GM12864 (cell line): ENCODE results near the gene TRMT112.
A peak's percentile ranks its signal among the peaks of the same experiment; 100 is the strongest.
"Not testable (repeated sequence)": the region's sequence is repeated elsewhere in the genome, so short reads cannot be mapped to it uniquely, and the experiment has no call there.

Experiments used
- DNase-seq: peaks from one replicate; pipeline ENCODE4 v3.0.0-alpha.2; 2011; ENCODE audit warnings: low read depth
- H3K4me3 ChIP-seq: 2 replicates; pipeline ENCODE4 v1.5.1; 2011; ENCODE audit warnings: mild to moderate bottlenecking, low read depth, low read length, control low read depth
- TF ChIP-seq, protein P1 (sequence below): IDR thresholded peaks from 2 replicates; pipeline ENCODE4 v1.5.1; 2011; ENCODE audit warnings: low read depth, mild to moderate bottlenecking, moderate library complexity, low read length, control low read depth, inconsistent platforms; ENCODE audit errors: missing control alignments

TRMT112 gene

DNA sequence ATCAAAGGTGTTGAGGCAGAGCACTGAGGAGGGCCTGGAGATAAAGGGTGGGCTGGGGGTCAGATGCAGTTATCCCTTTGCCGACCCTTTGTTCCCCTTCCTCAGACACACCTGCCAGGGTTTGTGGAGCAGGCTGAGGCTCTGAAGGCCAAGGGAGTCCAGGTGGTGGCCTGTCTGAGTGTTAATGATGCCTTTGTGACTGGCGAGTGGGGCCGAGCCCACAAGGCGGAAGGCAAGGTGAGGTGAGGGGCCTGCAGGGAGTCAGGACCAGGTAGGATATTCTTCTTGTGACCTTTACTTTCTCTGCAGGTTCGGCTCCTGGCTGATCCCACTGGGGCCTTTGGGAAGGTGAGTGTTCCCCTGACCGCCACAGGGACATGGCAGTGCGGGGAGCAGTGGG, 3.2 kb upstream of the TRMT112 start:
- TF ChIP-seq, protein P1, sequence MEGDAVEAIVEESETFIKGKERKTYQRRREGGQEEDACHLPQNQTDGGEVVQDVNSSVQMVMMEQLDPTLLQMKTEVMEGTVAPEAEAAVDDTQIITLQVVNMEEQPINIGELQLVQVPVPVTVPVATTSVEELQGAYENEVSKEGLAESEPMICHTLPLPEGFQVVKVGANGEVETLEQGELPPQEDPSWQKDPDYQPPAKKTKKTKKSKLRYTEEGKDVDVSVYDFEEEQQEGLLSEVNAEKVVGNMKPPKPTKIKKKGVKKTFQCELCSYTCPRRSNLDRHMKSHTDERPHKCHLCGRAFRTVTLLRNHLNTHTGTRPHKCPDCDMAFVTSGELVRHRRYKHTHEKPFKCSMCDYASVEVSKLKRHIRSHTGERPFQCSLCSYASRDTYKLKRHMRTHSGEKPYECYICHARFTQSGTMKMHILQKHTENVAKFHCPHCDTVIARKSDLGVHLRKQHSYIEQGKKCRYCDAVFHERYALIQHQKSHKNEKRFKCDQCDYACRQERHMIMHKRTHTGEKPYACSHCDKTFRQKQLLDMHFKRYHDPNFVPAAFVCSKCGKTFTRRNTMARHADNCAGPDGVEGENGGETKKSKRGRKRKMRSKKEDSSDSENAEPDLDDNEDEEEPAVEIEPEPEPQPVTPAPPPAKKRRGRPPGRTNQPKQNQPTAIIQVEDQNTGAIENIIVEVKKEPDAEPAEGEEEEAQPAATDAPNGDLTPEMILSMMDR: no peak
- no peak for DNase-seq
- no peak overlapping the region for H3K4me3 ChIP-seq

DNA sequence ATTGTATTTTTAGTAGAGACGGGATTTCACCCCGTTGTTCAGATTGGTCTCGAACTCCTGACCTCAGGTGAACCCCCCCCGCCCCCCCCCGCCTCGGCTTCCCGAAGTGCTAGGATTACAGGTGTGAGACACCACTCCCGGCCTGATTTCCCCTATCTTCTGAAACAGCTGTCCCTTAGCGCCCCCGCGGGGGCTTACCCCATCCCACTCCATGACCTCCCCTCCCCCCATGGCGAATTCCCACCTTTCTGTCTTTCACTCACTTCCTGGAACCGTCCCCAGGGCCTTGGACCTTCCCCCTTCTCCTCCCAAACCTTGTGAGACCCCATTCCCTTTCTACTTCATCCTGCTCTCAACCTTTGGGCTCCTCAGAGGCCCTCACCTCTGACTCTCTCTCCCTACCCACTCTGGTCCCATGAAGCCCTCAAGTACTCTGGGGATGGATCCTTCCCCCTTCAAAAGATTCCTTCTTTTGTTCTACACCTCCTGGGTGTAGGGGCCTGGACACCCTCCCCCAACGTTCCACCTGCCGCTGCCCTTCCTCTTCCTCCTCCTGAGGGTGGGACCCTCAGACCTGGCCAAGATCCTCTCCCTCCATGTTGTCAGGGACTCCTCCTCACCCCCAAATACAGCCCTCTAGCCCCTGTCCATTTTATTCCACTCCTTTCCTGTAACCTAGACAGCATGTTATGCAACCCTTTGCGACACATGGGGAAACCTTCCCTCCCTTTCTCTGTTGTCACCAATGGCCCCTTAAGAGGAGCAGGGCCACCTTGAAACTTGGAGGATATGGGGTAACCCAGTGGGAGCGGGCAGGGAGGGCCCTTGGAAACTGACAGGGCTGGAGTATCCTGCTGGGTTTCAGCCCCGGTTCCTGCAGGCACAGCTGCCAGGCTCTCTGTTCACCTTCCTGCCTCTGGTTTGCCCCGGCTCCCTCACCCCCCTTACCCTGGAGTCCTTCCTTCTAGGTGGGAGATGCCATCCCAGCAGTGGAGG, 1.7 kb upstream of the TRMT112 start:
- TF ChIP-seq, protein P1: no peak
- peak overlapping the region; percentile 91 for H3K4me3 ChIP-seq
- no peak for DNase-seq

GRCh38 chr11:64317961-64318765, 804 bp upstream of the TRMT112 start, which contains the start of gene PRDX5:
Gene PRDX5 (plus strand): TSS chr11:64318121. CDS start chr11:64318216, 95 bp downstream.
- TF ChIP-seq, protein P1: peak; percentile 29
- peak; percentile 93 for DNase-seq
- H3K4me3 ChIP-seq: peak within 1 kb of the TSS; percentile 91

DNA sequence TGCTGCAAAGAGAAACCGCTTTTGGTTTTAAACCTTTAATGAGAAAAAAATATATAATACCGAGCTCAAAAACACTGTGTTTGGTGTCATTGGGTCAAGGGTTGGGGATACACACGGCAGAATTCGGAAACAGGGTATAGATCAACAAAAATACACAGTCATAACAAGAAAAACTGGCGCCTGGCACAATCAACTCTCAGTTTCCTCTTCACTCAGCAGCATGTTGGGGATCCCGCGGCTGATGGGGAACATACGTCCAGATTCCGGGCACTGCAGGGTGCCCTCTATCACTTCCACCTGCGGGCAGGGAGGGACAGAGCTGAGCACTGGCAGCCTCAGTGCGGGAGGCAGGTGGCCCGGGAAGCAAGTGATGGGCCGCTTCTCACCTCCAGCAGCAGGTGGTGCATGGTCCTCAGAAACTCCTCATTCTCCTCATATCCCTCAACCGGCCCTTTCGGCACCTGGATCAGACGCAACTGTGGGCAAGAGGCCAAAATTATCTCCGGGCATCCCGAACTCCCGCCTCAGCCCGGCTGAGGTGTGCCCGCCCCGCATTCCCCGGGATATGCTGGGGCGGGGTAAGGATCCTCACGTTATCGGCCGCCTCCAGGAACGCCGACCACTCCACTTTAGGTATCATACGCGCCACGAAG, 561 bp downstream of the TRMT112 start:
- DNase-seq: no peak
- TF ChIP-seq, protein P1: peak; percentile 32
- peak overlapping the region; percentile 91 for H3K4me3 ChIP-seq

DNA sequence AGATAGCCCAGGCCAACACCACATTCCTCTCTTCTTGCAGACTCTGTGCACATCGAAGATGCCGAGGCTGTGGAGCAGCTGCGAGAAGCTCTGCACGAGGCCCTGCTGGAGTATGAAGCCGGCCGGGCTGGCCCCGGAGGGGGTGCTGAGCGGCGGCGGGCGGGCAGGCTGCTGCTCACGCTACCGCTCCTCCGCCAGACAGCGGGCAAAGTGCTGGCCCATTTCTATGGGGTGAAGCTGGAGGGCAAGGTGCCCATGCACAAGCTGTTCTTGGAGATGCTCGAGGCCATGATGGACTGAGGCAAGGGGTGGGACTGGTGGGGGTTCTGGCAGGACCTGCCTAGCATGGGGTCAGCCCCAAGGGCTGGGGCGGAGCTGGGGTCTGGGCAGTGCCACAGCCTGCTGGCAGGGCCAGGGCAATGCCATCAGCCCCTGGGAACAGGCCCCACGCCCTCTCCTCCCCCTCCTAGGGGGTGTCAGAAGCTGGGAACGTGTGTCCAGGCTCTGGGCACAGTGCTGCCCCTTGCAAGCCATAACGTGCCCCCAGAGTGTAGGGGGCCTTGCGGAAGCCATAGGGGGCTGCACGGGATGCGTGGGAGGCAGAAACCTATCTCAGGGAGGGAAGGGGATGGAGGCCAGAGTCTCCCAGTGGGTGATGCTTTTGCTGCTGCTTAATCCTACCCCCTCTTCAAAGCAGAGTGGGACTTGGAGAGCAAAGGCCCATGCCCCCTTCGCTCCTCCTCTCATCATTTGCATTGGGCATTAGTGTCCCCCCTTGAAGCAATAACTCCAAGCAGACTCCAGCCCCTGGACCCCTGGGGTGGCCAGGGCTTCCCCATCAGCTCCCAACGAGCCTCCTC, 1.5 kb downstream of the TRMT112 start:
- H3K4me3 ChIP-seq: peak overlapping the region; percentile 91
- DNase-seq: not testable (repeated sequence)

DNA sequence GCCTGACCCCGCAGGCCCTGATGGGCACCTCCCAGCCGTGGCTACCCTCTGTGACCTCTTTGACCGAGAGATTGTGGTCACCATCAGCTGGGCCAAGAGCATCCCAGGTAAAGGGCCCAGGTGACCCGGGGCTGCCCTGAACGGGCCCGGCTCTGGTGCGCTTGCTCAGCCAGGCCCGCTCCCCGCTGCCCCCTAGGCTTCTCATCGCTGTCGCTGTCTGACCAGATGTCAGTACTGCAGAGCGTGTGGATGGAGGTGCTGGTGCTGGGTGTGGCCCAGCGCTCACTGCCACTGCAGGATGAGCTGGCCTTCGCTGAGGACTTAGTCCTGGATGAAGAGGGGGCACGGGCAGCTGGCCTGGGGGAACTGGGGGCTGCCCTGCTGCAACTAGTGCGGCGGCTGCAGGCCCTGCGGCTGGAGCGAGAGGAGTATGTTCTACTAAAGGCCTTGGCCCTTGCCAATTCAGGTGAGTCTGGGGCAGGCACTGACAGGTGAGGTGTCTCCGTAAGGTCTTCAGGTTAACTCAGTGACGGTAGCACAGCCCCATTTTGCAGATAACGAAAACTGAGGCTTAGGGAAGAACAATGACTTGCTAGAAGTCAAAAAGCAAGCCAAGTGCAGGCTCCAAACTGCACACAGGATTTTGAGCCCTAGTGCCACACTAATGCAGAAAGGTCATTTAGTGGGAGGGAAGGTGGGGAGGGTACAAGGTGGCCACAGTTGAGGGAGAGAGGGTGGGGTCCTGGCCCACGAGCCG, 2.4 kb downstream of the TRMT112 start:
- no peak for DNase-seq
- H3K4me3 ChIP-seq: no peak overlapping the region
- TF ChIP-seq, protein P1: no peak
